ENCODE data around the gene LONRF2. TPM values are rescaled to one million over a fixed set of nuclear protein-coding genes. Genes with fewer than 3 reads are reported as not detected.

LONRF2 gene
- total RNA-seq, 1 experiment from 2014 or later: 3.5 TPM

- POLR2A ChIA-PET (ENCODE audit: low non-redundant PET): no interaction called here
- Histone ChIP-seq H3K36me3 (ENCODE audit: insufficient read depth, low read length, poor library complexity, severe bottlenecking) (no peaks in the 10 kb centered on the region), H3K4me3 (ENCODE audit: low read depth, low read length, poor library complexity, severe bottlenecking) (no peak overlapping the region), H3K27ac (ENCODE audit: low read depth, low read length, poor library complexity, severe bottlenecking) (no peak overlapping the region), H3K27me3 (replicated peaks; ENCODE audit: insufficient read depth, low read depth, low read length, poor library complexity) (no peaks in the 10 kb centered on the region), H3K9me3 (ENCODE audit: low read depth, low read length, poor library complexity, severe bottlenecking) (no peaks in the 10 kb centered on the region), H3K4me1 (ENCODE audit: insufficient read depth, low read length, poor library complexity, severe bottlenecking) (no peaks in the 10 kb centered on the region)
- DNase-seq (ENCODE audit: low spot score): no peak
- CTCF ChIA-PET: no interaction called here
- no TSS peak for BruUV-seq (replicated peaks)
- TF ChIP-seq CTCF (conservative IDR thresholded peaks at IDR 0.05; ENCODE audit: low read depth, low read length) (no peak), EZH2 (IDR thresholded peaks at IDR 0.05; ENCODE audit: borderline replicate concordance, low read depth, low read length, poor library complexity, severe bottlenecking) (no peak)
- intact Hi-C loops (cut with micrococcal nuclease; ENCODE audit: unreplicated experiment): no loop called here
Measured at GRCh38 chr2:100302585-100302892, 19.8 kb downstream of the LONRF2 start.

GRCh38 chr2:100301881-100302584 lies 20.3 kb downstream of the LONRF2 start:
- H3K4me3 ChIP-seq (ENCODE audit: low read depth, low read length, poor library complexity, severe bottlenecking): no peak overlapping the region
- POLR2A ChIA-PET (ENCODE audit: low non-redundant PET): no interaction called here
- H3K9me3 ChIP-seq (ENCODE audit: low read depth, low read length, poor library complexity, severe bottlenecking): no peaks in the 10 kb centered on the region
- BruUV-seq (replicated peaks): no TSS peak
- no peak overlapping the region for H3K27ac ChIP-seq (ENCODE audit: low read depth, low read length, poor library complexity, severe bottlenecking)
- intact Hi-C loops (cut with micrococcal nuclease; ENCODE audit: unreplicated experiment): no loop called here
- no peak for DNase-seq (ENCODE audit: low spot score)
- H3K36me3 ChIP-seq (ENCODE audit: insufficient read depth, low read length, poor library complexity, severe bottlenecking): no peaks in the 10 kb centered on the region
- CTCF ChIA-PET: no interaction called here
- no peak for TF ChIP-seq EZH2 (IDR thresholded peaks at IDR 0.05; ENCODE audit: borderline replicate concordance, low read depth, low read length, poor library complexity, severe bottlenecking)
- no peaks in the 10 kb centered on the region for H3K4me1 ChIP-seq (ENCODE audit: insufficient read depth, low read length, poor library complexity, severe bottlenecking)
- no peaks in the 10 kb centered on the region for H3K27me3 ChIP-seq (replicated peaks; ENCODE audit: insufficient read depth, low read depth, low read length, poor library complexity)

- no peaks in the 10 kb centered on the region for H3K27me3 ChIP-seq (replicated peaks; ENCODE audit: insufficient read depth, low read depth, low read length, poor library complexity)
- no peaks in the 10 kb centered on the region for H3K36me3 ChIP-seq (ENCODE audit: insufficient read depth, low read length, poor library complexity, severe bottlenecking)
- no peak overlapping the region for H3K27ac ChIP-seq (ENCODE audit: low read depth, low read length, poor library complexity, severe bottlenecking)
- ChIA-PET CTCF (no interaction called here), POLR2A (ENCODE audit: low non-redundant PET) (no interaction called here)
- intact Hi-C loops (cut with micrococcal nuclease; ENCODE audit: unreplicated experiment): no loop called here
- TF ChIP-seq CTCF (conservative IDR thresholded peaks at IDR 0.05; ENCODE audit: low read depth, low read length) (no peak), EZH2 (IDR thresholded peaks at IDR 0.05; ENCODE audit: borderline replicate concordance, low read depth, low read length, poor library complexity, severe bottlenecking) (no peak)
- no peaks in the 10 kb centered on the region for H3K4me1 ChIP-seq (ENCODE audit: insufficient read depth, low read length, poor library complexity, severe bottlenecking)
- H3K9me3 ChIP-seq (ENCODE audit: low read depth, low read length, poor library complexity, severe bottlenecking): no peaks in the 10 kb centered on the region
- H3K4me3 ChIP-seq (ENCODE audit: low read depth, low read length, poor library complexity, severe bottlenecking): no peak overlapping the region
- BruUV-seq (replicated peaks): no TSS peak
- DNase-seq (ENCODE audit: low spot score): no peak
Measured at GRCh38 chr2:100299548-100299947, 22.8 kb downstream of the LONRF2 start.

GRCh38 chr2:100297511-100297910 lies 24.8 kb downstream of the LONRF2 start:
- no peaks in the 10 kb centered on the region for H3K9me3 ChIP-seq (ENCODE audit: low read depth, low read length, poor library complexity, severe bottlenecking)
- no peaks in the 10 kb centered on the region for H3K27me3 ChIP-seq (replicated peaks; ENCODE audit: insufficient read depth, low read depth, low read length, poor library complexity)
- CTCF ChIA-PET: no interaction called here
- no peak overlapping the region for H3K27ac ChIP-seq (ENCODE audit: low read depth, low read length, poor library complexity, severe bottlenecking)
- DNase-seq (ENCODE audit: low spot score): no peak
- no peaks in the 10 kb centered on the region for H3K4me1 ChIP-seq (ENCODE audit: insufficient read depth, low read length, poor library complexity, severe bottlenecking)
- POLR2A ChIA-PET (ENCODE audit: low non-redundant PET): no interaction called here
- no peaks in the 10 kb centered on the region for H3K36me3 ChIP-seq (ENCODE audit: insufficient read depth, low read length, poor library complexity, severe bottlenecking)
- no TSS peak for BruUV-seq (replicated peaks)
- no peak overlapping the region for H3K4me3 ChIP-seq (ENCODE audit: low read depth, low read length, poor library complexity, severe bottlenecking)
- no peak for TF ChIP-seq CTCF (conservative IDR thresholded peaks at IDR 0.05; ENCODE audit: low read depth, low read length)
- no peak for TF ChIP-seq EZH2 (IDR thresholded peaks at IDR 0.05; ENCODE audit: borderline replicate concordance, low read depth, low read length, poor library complexity, severe bottlenecking)
- intact Hi-C loops (cut with micrococcal nuclease; ENCODE audit: unreplicated experiment): no loop called here
